MCF 10A (cell line): ENCODE data around the gene ROBO2. TPM values are rescaled to one million over a fixed set of nuclear protein-coding genes. Genes with fewer than 3 reads are reported as not detected.

Experiments used
- BruUV-seq: library from RNA; stranded (reverse); fragments of 400-500 nt; replicated peaks from 2 replicates; lab custom pipeline; 2021; lab: Mats Ljungman, UMichigan
- CTCF ChIA-PET: fragments of 300-600 bp; sonication (Branson Sonifier 250); formaldehyde crosslinking; extraction: SDS; loops from one replicate; lab custom pipeline; 2021; ENCODE audit warnings: antibody characterized with exemption, inconsistent platforms; lab: Yijun Ruan, JAX
- POLR2A ChIA-PET: fragments of 300-600, 350-650 bp; sonication (Branson Sonifier 250); formaldehyde crosslinking; extraction: SDS; loops from one replicate; lab custom pipeline; 2020; ENCODE audit warnings: antibody characterized with exemption, inconsistent platforms; lab: Yijun Ruan, JAX
- DNase-seq: peaks from one replicate; pipeline ENCODE4 v3.0.0-alpha.2; 2018; ENCODE audit not compliant: unreplicated experiment
- H3K27ac Mint-ChIP-seq: one replicate; pipeline ENCODE4 v1.8.0; 2022; ENCODE audit warnings: mild to moderate bottlenecking, low read depth, mixed read lengths; ENCODE audit not compliant: unreplicated experiment
- H3K27me3 Mint-ChIP-seq: one replicate; pipeline ENCODE4 v1.8.0; 2022; ENCODE audit warnings: mixed read lengths; ENCODE audit not compliant: insufficient read depth, unreplicated experiment
- H3K36me3 Mint-ChIP-seq: one replicate; pipeline ENCODE4 v1.8.0; 2022; ENCODE audit warnings: mild to moderate bottlenecking, moderate library complexity, mixed read lengths; ENCODE audit not compliant: insufficient read depth, unreplicated experiment
- H3K4me1 Mint-ChIP-seq: one replicate; pipeline ENCODE4 v1.8.0; 2022; ENCODE audit warnings: mixed read lengths; ENCODE audit not compliant: insufficient read depth, unreplicated experiment
- H3K4me3 Mint-ChIP-seq: one replicate; pipeline ENCODE4 v1.8.0; 2022; ENCODE audit warnings: mild to moderate bottlenecking, moderate library complexity, mixed read lengths; ENCODE audit not compliant: unreplicated experiment
- H3K9me3 Mint-ChIP-seq: one replicate; pipeline ENCODE4 v1.8.0; 2022; ENCODE audit warnings: mixed read lengths; ENCODE audit not compliant: unreplicated experiment
- CTCF ChIP-seq: fragments of 200-600 bp; IDR thresholded peaks from one replicate; pipeline ENCODE4 v1.8.0; 2022; ENCODE audit warnings: antibody characterized with exemption, mild to moderate bottlenecking; ENCODE audit not compliant: unreplicated experiment
- intact Hi-C: fragments of 100-400 bp; cut with micrococcal nuclease; formaldehyde crosslinking; loops from 2 replicates; pipeline ENCODE4 v1.14.1; 2022
- total RNA-seq: library from RNA; stranded (reverse); gene quantifications from 2 replicates; pipeline ENCODE4 v1.2.3, GENCODE V29; 2022

Gene ROBO2
- total RNA-seq, 1 experiment from 2014 or later = not detected

DNA sequence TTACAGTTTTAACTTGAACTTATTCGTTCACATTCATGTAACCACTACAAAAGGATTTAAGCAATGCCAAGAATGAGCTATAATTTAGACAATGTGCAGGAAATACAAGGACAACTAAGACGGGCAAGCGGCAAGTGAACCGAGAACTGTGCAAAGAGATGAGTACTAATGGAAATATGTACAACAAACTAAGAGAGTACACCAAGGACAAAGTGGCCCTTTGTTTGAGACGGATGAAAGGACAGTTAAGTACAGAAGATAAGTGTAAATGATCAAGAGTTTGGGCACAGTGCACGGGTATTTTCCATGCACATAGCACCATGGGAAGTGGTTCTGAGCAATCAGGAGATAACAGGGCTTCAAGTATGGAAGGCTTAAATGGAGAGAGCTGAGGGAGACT is 281.7 kb downstream of the ROBO2 start:
- Mint-ChIP-seq H3K9me3 (no peaks in the 10 kb centered on the region), H3K4me3 (no peak overlapping the region), H3K4me1 (peaks cover 6% of the 10 kb centered on the region), H3K27ac (no peak overlapping the region), H3K36me3 (no peaks in the 10 kb centered on the region), H3K27me3 (no peaks in the 10 kb centered on the region)
- ChIA-PET CTCF (interaction anchor here (0.6 to 3.0 kb wide), 12 partner anchors 11 to 1324 kb away, joined by 3 to 12 read pairs (median 4); no protein-coding TSS in a partner anchor), POLR2A (interaction anchor here (0.7 kb wide), 1 partner anchor 187 kb away, joined by 3 read pairs; no protein-coding TSS in a partner anchor)
- BruUV-seq = no TSS peak
- intact Hi-C loops = loop anchor here (2.0 kb wide), 1 partner anchor 283 kb away; no protein-coding TSS in a partner anchor
- no peak for TF ChIP-seq CTCF
- no peak for DNase-seq

DNA sequence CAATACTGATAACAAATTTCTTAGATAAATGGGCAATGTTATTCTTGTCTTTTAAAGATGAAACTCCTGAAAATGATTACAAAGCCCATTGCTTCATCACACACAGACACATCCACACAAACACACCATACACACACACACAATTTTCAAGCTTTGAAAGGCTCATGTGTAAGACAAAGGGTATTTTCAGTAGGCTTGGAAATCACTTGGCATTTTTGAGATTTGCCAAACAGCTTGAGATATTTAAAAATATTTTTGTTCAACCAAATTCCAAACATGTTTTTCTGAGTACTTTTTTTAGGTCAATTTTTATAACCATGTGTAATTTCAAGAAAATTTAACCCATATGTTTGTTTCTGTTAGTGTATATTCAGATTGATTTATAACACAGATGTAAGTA is 283.7 kb downstream of the ROBO2 start:
- CTCF ChIA-PET = interaction anchor here (0.5 to 0.6 kb wide), 2 partner anchors 66 to 110 kb away, joined by 3 to 4 read pairs; no protein-coding TSS in a partner anchor
- H3K4me3 Mint-ChIP-seq = no peak overlapping the region

GRCh38 chr3:77324105-77324504 is 284.2 kb downstream of the ROBO2 start:
- POLR2A ChIA-PET = no interaction called here
- no peak overlapping the region for H3K4me3 Mint-ChIP-seq
- no peak overlapping the region for H3K27ac Mint-ChIP-seq
- intact Hi-C loops = no loop called here
- H3K36me3 Mint-ChIP-seq = no peaks in the 10 kb centered on the region
- no peaks in the 10 kb centered on the region for H3K27me3 Mint-ChIP-seq
- H3K9me3 Mint-ChIP-seq = no peaks in the 10 kb centered on the region
- DNase-seq = no peak
- H3K4me1 Mint-ChIP-seq = peaks cover 6% of the 10 kb centered on the region
- no TSS peak for BruUV-seq
- TF ChIP-seq CTCF = no peak
- CTCF ChIA-PET = interaction anchor here (0.6 kb wide), 1 partner anchor 109 kb away, joined by 4 read pairs; no protein-coding TSS in a partner anchor

More for the DNA sequence above, 283.7 kb downstream of the ROBO2 start:
- POLR2A ChIA-PET = no interaction called here
- H3K36me3 Mint-ChIP-seq = no peaks in the 10 kb centered on the region
- no TSS peak for BruUV-seq
- no peak overlapping the region for H3K27ac Mint-ChIP-seq
- H3K27me3 Mint-ChIP-seq = no peaks in the 10 kb centered on the region
- TF ChIP-seq CTCF = no peak
- intact Hi-C loops = no loop called here
- DNase-seq = no peak
- H3K4me1 Mint-ChIP-seq = peaks cover 6% of the 10 kb centered on the region
- no peaks in the 10 kb centered on the region for H3K9me3 Mint-ChIP-seq

GRCh38 chr3:77325280-77325679 is 285.4 kb downstream of the ROBO2 start:
- Mint-ChIP-seq H3K27me3 (no peaks in the 10 kb centered on the region), H3K4me3 (no peak overlapping the region), H3K36me3 (no peaks in the 10 kb centered on the region), H3K9me3 (no peaks in the 10 kb centered on the region), H3K4me1 (peaks cover 6% of the 10 kb centered on the region), H3K27ac (no peak overlapping the region)
- TF ChIP-seq CTCF = no peak
- CTCF ChIA-PET = interaction anchor here (0.6 to 1.8 kb wide), 2 partner anchors 22 to 1549 kb away, joined by 3 to 6 read pairs; no protein-coding TSS in a partner anchor
- POLR2A ChIA-PET = no interaction called here
- intact Hi-C loops = no loop called here
- no TSS peak for BruUV-seq
- no peak for DNase-seq
